ENCODE data around the gene RPRD1A. TPM values are rescaled to one million over a fixed set of nuclear protein-coding genes. Genes with fewer than 3 reads are reported as not detected.

RPRD1A gene
- total and polyA plus RNA-seq, 9 of the 15 experiments (the other 6 are each of a cell fraction or from before 2014, with no cell fraction given), result 30.2 to 142 (median 66.0) TPM

GRCh38 chr18:35953688-35954087, 113.7 kb downstream of the RPRD1A start (continued):
- TF ChIP-seq PBX2 (CRISPR knock-in tag; IDR thresholded peaks at IDR 0.05; ENCODE audit: low read depth), result no peak
- TF ChIP-seq PBX2 (tag; conservative IDR thresholded peaks at IDR 0.05; ENCODE audit: low read depth), result no peak

GRCh38 chr18:35950628-35950982, 116.8 kb downstream of the RPRD1A start:
- in situ Hi-C loops (cut with MboI), result loop anchor here (10.0 kb wide), 2 partner anchors 196 to 566 kb away; no protein-coding TSS in a partner anchor
- H3K4me2 ChIP-seq (ENCODE audit: insufficient read depth, low read length), result no peak overlapping the region
- TF ChIP-seq GABPB1 (CRISPR knock-in tag; IDR thresholded peaks at IDR 0.05) (no peak), ZNF507 (tag; conservative IDR thresholded peaks at IDR 0.05) (no peak), ZNF584 (CRISPR knock-in tag; IDR thresholded peaks at IDR 0.05; ENCODE audit: low read depth) (no peak), FUS (optimal IDR thresholded peaks at IDR 0.05; ENCODE audit: low read depth, low read length) (no peak), ZNF518B (CRISPR knock-in tag; IDR thresholded peaks at IDR 0.05) (no peak), GATA2 (CRISPR knock-in tag; IDR thresholded peaks at IDR 0.05) (no peak), MAFK (IDR thresholded peaks at IDR 0.05; ENCODE audit: low read length) (no peak)
- TF ChIP-seq, protein P1, sequence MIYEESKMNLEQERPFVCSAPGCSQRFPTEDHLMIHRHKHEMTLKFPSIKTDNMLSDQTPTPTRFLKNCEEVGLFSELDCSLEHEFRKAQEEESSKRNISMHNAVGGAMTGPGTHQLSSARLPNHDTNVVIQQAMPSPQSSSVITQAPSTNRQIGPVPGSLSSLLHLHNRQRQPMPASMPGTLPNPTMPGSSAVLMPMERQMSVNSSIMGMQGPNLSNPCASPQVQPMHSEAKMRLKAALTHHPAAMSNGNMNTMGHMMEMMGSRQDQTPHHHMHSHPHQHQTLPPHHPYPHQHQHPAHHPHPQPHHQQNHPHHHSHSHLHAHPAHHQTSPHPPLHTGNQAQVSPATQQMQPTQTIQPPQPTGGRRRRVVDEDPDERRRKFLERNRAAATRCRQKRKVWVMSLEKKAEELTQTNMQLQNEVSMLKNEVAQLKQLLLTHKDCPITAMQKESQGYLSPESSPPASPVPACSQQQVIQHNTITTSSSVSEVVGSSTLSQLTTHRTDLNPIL (CRISPR knock-in tag; IDR thresholded peaks at IDR 0.05), result no peak

More at GRCh38 chr18:35950628-35950982, 116.8 kb downstream of the RPRD1A start:
- no peaks in the 10 kb centered on the region for H3K79me2 ChIP-seq (ENCODE audit: control insufficient read depth, insufficient read depth, low read length)
- no peak for ATAC-seq
- peaks cover 0 to 7% of the 10 kb centered on the region in 2 experiments; a peak in 2 of 5 replicates for H3K4me1 ChIP-seq (replicated peaks in 1 of 2; ENCODE audit: control insufficient read depth in 2 of 2, insufficient read depth in 2 of 2, low read length in 2 of 2)
- POLR2A ChIA-PET, result interaction anchor here (1.8 kb wide), 1 partner anchor 22 kb away, joined by 4 read pairs; the partner anchor contains the start of gene RMP24
- H2AFZ ChIP-seq (ENCODE audit: low read depth, low read length), result no peak overlapping the region
- DNase-seq (ENCODE audit: extremely low read depth in 1 of 4, low spot score in 3 of 4), result no peak
- FAIRE-seq, result no peak
- no TSS peak for BruUV-seq (replicated peaks)
- peaks cover 0 to 12% of the 10 kb centered on the region in 2 experiments; a peak in 4 of 5 replicates for H3K27me3 ChIP-seq (ENCODE audit: control insufficient read depth in 2 of 2, insufficient read depth in 2 of 2, low read length in 2 of 2)
- no peak overlapping the region for H3K9ac ChIP-seq (ENCODE audit: insufficient read depth in 1 of 2, low read depth in 2 of 2, low read length in 2 of 2)
- H4K20me1 ChIP-seq (replicated peaks; ENCODE audit: control insufficient read depth, insufficient read depth, low read length), result no peaks in the 10 kb centered on the region
- no peak overlapping the region for H3K27ac ChIP-seq (ENCODE audit: extremely low read depth, low read depth, low read length)
- 12% methylated on average over 6 of the region's 6 CpGs for WGBS (ENCODE audit: insufficient coverage, low coverage, missing lambda C conversion rate)
- H3K4me3 ChIP-seq, result no peak overlapping the region
- no peaks in the 10 kb centered on the region for H3K36me3 ChIP-seq (ENCODE audit: control insufficient read depth, insufficient read depth, low read length)
- intact Hi-C loops (cut with micrococcal nuclease), result loop anchor here (1.0 to 10.0 kb wide), 3 partner anchors 194 to 716 kb away; no protein-coding TSS in a partner anchor
- no peaks in the 10 kb centered on the region for H3K9me1 ChIP-seq (ENCODE audit: control insufficient read depth, insufficient read depth, low read length)
- H3K9me3 ChIP-seq (replicated peaks; ENCODE audit: control insufficient read depth, insufficient read depth, low read depth, low read length), result no peaks in the 10 kb centered on the region
- CTCF ChIA-PET (ENCODE audit: low intra/inter-chr PET ratio), result interaction anchor here (1.4 to 1.8 kb wide), 2 partner anchors 34 to 564 kb away, joined by 3 to 8 read pairs; no protein-coding TSS in a partner anchor
